ENCODE measurements around the gene SLC25A13. TPM values are rescaled to one million over a fixed set of nuclear protein-coding genes. Genes with fewer than 3 reads are reported as not detected.
A peak's percentile ranks its signal among the peaks of the same experiment; 100 is the strongest.

The SLC25A13 gene
- total RNA-seq, 1 experiment from 2014 or later: 71.7 TPM

- no peak overlapping the region for H2BK15ac ChIP-seq (ENCODE audit: low read depth, low read length)
- Mint-ChIP-seq H3K27ac (no peak overlapping the region), H3K4me3 (0 out of 5 replicates have a peak overlapping the region, but pooled peaks of 1 of the 2 experiments have one; percentile 16), H3K9me3 (no peaks in the 10 kb centered on the region), H3K27me3 (ENCODE audit: low read depth) (no peaks in the 10 kb centered on the region), H3K4me1 (peaks cover 33 to 43% of the 10 kb centered on the region in 2 experiments), H3K36me3 (ENCODE audit: insufficient read depth in 1 of 3, low read depth in 3 of 3) (peaks cover 0 to 9% (median 5%) of the 10 kb centered on the region in 3 experiments; a peak in 2 of 7 replicates)
- H3K14ac ChIP-seq (ENCODE audit: insufficient read depth, low read length): no peak overlapping the region
- no peak overlapping the region for H2BK12ac ChIP-seq (ENCODE audit: insufficient read length, low read depth, low read length)
- H3T11ph ChIP-seq (ENCODE audit: low read length): no peak overlapping the region
- DNase-seq: no peak
- H3K79me2 ChIP-seq (ENCODE audit: insufficient read depth, low read length): peaks cover 4% of the 10 kb centered on the region; the same call in 1 of the 2 replicates
- H3K27me3 ChIP-seq (ENCODE audit: insufficient read depth, low read length): no peaks in the 10 kb centered on the region
- no peak overlapping the region for H3K4me2 ChIP-seq (ENCODE audit: insufficient read depth, insufficient read length, low read length)
- H2AFZ ChIP-seq (ENCODE audit: low read length): no peak overlapping the region
- H3K79me1 ChIP-seq (ENCODE audit: insufficient read depth, low read depth, low read length, poor library complexity, severe bottlenecking): no peaks in the 10 kb centered on the region
- no peak overlapping the region for H2BK120ac ChIP-seq (ENCODE audit: low read depth, low read length, poor library complexity, severe bottlenecking)
- no peak overlapping the region for H3K27ac ChIP-seq (ENCODE audit: insufficient read length, low read depth, low read length)
- H3K18ac ChIP-seq (ENCODE audit: insufficient read length, low read depth, low read length): no peak overlapping the region
- no peak overlapping the region for H2BK20ac ChIP-seq (ENCODE audit: low read depth, low read length, poor library complexity, severe bottlenecking)
- no peaks in the 10 kb centered on the region for H3K9me3 ChIP-seq (ENCODE audit: control insufficient read depth, low read depth, low read length)
- no peak for TF ChIP-seq CTCF (conservative IDR thresholded peaks at IDR 0.05)
- no peak overlapping the region for H2AK5ac ChIP-seq (ENCODE audit: insufficient read length, low read length)
- no peak overlapping the region for H3K23ac ChIP-seq (ENCODE audit: insufficient read length, low read depth, low read length)
- no peaks in the 10 kb centered on the region for H4K20me1 ChIP-seq (ENCODE audit: control insufficient read depth, insufficient read depth, insufficient read length)
- H3K9ac ChIP-seq (ENCODE audit: extremely low read depth, insufficient read length, low read length): no peak overlapping the region
- H4K8ac ChIP-seq (replicated peaks; ENCODE audit: insufficient read length, low read depth, low read length): no peak overlapping the region
- no peak overlapping the region for H3K4ac ChIP-seq (ENCODE audit: low read depth, low read length)
- no peak overlapping the region for H2BK5ac ChIP-seq (ENCODE audit: insufficient read length, low read length)
- peaks cover 3% of the 10 kb centered on the region; the same call in 1 of the 2 replicates for H3K4me1 ChIP-seq (ENCODE audit: insufficient read depth, low read length)
- H4K5ac ChIP-seq (ENCODE audit: insufficient read length, low read depth, low read length): no peak overlapping the region
- no peaks in the 10 kb centered on the region for H3K23me2 ChIP-seq (ENCODE audit: insufficient read length, low read depth, low read length, poor library complexity, severe bottlenecking)
- no peak overlapping the region for H3K56ac ChIP-seq (ENCODE audit: insufficient read length, low read depth, low read length)
- WGBS (ENCODE audit: extremely low coverage, insufficient read length, low lambda C conversion rate): no CpG with 5 or more reads among the region's 8 CpGs
- H4K91ac ChIP-seq (ENCODE audit: insufficient read length, low read depth, low read length): no peak overlapping the region
Measured at GRCh38 chr7:96306385-96307125, 15.3 kb downstream of the SLC25A13 start.

All from H9 (cell line).